KG1 (cell line): ENCODE results near the gene STAC2.
"Not testable (repeated sequence)": the region's sequence is repeated elsewhere in the genome, so short reads cannot be mapped to it uniquely, and the experiment has no call there.

Source experiments
- DNase-seq: peaks from one replicate; lab custom pipeline; 2025; lab: John Stamatoyannopoulos, UW

The STAC2 gene, protein sequence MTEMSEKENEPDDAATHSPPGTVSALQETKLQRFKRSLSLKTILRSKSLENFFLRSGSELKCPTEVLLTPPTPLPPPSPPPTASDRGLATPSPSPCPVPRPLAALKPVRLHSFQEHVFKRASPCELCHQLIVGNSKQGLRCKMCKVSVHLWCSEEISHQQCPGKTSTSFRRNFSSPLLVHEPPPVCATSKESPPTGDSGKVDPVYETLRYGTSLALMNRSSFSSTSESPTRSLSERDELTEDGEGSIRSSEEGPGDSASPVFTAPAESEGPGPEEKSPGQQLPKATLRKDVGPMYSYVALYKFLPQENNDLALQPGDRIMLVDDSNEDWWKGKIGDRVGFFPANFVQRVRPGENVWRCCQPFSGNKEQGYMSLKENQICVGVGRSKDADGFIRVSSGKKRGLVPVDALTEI

DNA sequence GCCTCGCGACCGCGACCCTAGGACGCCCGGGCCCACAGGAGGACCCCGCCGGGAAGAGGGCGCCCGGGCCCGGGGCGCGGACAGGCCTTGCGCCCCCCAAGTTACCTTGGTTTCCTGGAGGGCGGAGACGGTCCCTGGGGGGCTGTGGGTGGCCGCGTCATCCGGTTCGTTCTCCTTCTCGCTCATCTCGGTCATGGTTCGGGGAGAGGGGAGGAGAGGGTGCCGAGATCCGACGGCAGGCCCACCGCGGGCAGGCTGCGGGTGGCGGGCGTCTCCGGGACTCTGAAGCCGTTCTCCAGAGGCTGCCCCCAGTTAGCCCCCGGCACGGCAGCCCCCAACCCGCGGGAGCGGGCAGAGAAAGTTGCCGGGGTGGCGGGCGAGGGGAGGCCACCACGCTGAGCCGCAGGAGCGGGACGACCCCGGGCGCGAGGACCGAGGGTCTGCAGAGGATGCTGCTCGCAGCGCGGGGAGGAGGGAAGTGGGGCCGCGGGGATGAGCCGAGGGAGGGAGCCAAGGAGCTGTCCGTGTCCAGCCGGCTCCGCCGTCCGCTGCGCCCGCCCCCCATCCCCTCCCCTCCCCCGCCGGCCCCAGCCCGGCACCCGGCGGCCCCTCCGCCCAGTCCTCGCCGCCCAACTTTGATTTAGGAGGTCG is at the start of gene STAC2:
Gene STAC2 (minus strand): TSS at position 638 of the 651 bp plus-strand sequence. CDS start 443 bp downstream, at position 195.
- DNase-seq = no peak

DNA sequence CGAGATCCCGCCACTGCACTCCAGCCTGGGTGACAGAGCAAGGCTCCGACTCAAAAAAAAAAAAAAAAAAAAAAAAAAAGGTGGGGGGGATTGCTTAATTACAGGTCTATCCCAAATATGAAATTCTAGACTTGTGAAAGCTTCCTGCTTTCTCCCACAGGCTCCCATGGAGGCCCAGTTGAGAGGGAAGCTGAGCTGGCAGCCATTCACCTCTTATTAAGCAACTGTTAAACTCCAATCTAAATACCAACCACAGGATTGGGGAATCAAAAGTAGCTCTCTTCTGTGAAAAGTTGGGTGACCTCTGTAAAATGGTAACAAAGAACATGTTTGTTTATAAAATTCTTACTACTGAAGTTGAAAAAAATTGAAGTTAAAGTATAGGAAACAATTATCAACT is 45.8 kb upstream of the STAC2 start:
- no peak for DNase-seq

DNA sequence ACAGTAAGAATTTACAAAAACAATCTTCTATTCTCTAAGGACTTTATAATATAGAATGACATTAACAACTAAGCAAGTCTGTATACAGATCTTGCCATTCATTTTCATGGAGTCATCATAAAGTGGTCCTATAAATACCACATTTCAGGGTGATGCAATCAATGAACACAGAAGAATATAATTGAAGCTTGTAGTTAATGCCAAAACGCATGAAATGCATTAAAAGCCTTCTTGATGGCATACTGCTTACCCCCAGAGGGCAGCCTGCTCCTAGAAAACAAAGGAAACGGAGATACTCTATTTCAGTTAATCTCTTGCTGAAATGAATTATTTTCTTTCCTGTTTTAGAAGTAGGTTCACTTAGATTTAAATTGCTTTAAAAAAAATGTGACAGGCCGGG is 45.2 kb upstream of the STAC2 start:
- DNase-seq = no peak

DNA sequence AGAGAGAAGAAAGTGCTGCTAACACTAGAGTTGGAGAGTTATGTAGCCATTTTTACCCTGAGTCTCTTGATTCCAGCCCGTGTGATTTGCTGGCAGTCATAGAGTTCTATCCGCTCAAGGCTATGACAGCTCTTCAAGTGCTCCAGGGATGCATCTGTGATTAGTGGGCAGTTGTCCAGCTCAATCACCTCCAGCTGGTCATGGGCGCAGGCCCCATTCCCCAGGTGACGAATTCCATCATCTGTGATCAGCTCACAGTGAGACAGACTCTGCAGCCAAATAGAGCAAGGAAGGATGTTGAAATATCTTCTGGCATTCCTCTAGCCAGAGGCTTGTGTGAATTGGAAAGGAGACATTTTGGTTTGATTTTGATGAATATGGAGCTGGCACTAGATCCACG is 38.4 kb upstream of the STAC2 start:
- no peak for DNase-seq

DNA sequence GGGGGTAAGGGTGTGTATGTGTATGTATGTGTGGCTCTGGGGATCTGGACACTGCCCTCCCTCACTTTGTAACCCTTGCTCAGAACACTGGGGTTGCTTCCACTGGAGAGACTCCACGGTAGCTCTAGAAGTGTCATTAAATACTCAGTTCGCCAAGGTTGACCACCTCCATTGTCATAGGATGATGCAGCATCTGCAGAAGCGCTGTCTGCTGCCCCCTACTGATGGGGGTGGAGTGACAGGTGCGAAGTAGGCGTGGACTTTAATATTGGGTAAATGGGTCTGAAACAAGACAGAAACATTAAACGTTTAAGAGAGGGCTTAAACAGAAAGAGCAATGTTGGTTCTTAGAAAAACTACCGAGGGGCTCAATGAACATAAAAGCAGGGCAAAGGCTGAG is 35.5 kb upstream of the STAC2 start:
- no peak for DNase-seq

DNA sequence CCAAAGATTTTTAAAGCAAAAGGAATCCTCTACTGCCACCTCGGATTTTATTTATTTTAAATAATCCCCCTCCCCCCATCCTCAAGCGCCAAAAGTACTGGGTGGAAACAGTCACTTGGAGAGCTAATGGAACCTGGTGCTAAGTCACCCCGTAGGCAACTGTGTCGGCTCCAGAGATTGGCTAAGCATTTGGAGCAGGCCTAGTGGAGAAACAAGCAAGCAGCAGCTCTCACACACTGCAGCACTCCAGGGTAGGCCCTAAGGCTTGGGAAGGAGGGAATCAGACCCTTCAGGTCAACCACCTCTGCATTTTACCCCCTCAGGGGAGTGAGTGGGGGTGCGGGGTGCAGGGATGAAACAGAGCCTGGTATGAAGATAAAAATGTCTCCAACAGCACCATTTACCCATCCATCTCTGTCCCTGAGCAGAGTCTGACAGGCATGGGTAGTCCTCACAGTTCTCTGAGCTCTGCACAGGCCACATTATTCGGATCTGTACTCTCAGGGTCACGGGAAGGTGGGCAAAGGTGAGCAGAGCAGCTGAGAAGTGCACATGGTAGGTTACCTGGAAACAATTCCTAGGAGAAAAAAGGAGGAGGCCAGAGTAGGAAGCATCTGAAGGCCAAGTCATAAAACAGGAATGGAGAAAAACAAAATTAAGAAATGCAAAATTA is 27.2 kb upstream of the STAC2 start:
- no peak for DNase-seq

DNA sequence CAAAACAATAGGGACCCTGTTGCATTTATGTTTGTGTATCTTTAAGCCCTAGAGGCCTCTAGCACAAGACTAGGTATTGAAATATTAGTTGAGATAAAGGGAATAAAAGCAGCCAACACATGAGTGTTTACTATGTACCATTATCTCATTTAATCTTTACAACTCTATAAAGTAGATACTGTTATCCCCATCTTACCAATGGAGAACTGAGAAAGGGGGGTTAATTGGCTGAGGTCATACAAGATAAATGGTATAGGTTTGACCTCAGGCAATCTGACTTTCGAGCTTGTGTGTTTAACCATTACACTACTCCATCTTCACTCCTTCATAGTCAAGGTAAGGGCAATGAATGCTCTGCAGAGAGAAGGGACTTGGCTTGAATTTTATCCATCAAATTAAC is 26.3 kb upstream of the STAC2 start:
- DNase-seq = no peak

DNA sequence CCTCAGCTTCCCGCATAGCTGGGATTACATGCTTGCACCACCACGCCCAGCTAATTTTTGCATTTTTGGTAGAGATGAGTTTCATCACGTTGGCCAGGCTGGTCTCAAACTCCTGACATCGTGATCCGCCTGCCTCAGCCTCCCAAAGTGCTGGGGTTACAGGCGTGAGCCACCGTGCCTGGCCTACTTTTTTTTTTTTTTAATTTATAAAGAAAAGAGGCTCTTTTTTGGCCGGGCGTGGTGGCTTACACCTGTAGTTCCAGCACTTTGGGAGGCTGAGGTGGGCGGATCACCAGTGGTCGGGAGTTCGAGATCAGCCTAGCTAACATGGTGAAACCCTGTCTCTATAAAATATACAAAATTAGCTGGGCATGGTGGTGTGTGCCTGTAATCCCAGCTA is 24.3 kb upstream of the STAC2 start:
- DNase-seq = not testable (repeated sequence)

DNA sequence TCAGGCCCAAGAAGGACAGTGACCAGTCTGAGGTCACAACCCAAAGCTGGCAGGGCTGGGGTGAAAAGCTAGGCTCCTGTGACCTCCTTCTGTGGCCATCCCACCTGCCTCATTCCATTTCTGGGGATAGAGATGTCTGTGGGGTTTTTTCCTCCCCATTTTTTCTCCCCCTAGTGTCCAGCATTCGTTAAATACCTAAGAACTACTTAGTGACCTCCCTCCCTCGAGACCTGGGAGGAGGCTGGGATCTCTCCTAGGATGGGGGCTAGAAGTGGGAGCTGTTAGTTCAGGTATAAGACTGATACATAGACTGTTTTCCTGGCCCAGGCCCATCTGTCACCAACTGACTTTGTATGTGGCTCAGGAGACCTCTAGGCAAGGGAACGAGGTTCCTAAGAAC is 20.5 kb upstream of the STAC2 start:
- DNase-seq = no peak

DNA sequence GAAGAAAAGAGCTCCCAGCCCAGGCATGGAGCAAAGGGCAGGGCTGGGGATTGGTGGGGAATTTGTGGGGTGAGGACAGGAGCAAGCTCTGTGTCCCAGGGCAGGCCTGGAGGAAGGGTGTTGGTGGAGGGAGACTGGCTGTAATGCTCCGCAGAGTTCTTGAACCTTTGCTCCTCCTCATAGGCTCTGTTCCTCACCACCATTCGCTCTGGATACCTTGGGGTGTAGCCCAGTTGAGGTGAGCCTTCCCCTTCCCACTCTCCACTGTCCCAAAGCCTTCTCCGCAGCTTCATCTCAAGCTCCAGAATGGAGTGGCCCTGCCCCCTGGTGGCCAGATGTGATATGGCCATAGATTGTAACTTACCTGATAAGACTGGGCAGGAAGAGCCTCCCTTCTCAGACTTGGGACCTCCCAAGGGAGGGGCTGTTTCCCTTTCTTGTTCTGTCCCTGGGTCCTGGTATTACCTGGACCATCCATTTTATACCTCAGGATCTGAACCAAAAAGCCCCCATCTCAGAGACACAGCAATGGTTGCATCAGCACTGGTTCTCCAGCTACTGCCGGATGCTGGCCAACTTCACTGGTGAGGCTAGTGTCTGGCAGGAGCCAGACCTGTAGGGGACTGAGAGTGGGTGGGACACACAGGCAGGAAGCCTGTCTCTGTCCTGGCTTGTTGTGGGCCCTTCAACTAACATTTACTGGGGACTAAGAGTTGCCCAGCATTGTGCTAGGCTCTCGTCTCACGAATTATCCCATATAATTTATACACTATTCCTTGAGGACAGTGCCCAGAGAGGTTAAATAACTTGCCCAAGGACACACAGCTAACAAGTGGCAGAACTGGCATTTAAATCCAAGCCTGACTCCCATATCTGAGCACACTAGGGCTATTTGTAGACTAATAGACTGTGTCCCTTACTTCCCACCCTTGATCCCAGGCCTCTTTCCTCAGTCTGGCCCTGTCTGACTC is 19.1 kb upstream of the STAC2 start:
- DNase-seq = peak; percentile 71

DNA sequence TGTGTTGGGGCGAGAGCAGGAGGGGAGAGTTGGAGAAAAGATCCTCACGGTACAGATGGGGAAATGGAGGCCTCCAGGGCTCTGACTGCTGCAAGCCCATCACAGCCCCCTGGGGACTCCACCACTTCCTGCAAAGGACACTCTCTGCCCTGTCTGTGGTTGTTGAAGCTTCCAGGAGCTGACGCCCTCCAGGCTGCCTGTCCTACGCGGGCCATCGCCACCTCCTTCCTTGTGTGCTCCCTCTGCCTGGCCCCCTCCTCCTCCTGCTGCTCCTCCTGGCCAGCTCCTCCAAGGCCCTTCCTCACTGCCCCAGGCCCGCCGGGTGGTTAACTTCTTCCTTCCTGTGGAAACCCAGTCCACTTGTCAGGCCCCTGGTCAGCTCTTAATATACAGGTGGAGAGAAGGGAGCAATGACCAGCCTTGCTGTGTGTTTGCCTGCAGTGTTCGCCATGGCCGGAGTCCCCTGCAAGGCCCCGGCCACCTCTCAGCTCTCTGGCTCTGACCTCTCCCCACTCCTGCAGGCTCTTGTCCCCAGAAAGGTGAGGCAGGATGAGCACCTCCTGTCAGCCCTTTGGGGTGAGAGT is 18.4 kb upstream of the STAC2 start:
- no peak for DNase-seq

DNA sequence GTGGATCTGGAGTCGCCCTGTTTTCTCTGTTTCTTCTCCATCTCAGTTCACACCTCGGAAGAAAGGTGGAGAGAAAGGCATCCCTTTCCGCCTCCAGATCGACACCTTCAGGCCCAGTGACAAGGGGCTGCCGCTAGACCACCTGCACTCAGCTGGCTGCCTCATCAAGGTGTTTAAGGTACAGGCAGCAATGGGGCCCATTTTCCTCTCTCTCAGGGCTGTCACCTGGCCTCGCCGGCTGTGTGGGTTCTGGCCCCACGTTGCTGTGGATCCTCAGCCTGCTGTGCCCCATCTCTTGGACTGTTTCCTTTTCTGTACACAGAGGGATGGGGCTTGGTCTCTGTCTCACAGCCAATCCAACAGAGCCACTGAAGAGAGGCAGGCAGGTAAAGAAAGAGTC is 17.4 kb upstream of the STAC2 start:
- no peak for DNase-seq

DNA sequence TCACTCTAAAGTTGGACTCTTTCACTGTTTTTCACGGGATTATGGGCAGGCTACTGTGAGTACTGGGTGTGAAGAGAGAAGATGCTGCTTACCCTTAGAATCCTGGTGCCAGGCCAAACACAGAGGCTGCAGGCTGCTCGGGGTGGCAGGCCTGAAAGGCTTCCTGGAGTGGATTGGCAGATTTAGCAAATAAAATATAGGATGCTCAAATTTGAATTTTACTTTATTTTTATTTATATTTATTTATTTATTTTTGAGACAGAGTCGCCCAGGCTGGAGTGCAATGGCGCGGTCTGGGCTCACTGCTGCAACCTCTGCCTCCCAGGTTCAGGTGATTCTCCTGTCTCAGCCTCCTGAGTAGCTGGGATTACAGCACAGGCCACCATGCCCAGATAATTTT is 14.9 kb upstream of the STAC2 start:
- DNase-seq = no peak

DNA sequence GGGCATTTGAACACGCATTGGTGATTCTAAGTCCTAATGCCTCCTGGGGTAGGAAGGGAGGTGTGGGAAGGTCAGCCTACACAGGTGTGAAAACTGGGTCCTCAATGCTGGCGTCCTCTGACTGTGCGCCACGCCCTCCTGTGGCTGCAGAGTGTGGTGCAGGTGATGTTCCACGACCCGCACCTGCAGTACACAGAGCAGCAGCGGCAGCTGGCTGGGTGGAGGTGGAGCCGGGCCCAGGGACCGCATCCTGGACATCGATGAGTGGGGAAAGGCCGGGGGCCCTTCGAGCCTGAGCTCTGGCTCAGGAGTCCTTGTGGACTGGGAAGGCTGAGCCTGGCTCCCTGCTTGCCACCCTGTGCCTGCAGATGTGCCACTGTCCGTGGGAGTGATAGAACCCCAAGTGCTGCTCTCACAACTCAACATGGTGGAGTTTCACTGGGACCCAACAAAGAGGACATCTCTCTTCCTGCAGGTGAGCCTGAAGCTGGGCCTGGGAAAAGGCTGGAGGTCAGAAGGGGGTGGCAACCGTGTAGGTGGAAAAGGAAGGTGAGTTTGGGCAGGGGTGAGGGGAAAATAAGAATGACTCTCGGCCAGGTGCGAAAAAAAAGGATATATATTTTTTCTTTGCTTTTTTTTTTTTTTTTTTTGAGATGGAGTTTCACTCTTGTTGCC is 14.0 kb upstream of the STAC2 start:
- DNase-seq = no peak

DNA sequence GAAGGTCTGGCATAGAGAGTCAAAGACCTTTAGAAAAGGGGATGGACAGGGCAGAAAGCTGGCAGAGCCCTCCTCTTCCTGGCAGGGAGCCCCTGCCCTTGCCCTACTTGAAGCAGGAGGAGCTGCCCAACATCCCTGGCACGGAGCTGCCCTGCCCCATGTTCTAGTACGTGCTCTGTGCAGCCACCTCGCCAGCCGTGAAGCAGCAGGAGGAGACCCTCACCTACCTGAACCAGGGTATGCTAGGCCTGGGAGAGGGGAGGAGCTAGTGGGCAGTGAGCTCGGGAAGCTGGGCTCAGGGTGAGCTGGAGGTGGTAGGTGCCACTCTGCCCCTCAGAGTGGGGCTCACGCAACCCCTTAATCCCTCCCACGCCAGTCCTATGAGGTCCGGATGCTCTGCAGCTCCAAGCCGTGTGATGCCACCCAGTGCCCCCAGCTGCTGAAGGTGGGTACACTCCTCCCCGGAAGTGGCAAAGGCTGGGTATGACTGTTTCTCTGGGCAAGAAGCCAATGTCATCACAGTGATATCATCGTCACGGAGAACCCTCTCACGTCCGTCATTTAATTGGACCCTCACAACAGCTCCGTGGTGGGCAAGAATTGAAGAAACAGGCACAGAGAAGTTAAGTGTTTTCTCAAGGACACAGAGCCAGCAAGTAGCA is 12.7 kb upstream of the STAC2 start:
- DNase-seq = no peak

DNA sequence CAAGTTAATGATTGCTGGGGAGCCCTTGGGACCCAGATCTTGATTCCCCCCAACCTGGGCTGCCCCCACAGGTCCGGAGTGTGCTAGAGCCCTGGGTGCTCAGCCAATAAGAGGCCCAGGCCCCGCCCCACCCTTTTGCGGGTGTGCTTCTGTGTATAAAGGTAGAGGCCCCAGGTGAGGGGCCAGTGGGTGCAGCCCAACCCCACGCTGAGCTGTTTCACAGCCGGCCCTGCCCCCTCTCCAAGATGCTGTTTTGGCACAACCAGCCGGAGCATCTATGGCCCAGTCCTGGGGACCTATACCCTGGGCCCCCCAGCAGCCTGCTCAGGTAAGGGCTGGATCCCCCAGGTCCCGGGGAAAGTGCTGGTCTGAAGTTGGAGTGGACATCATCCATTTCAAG is 11.8 kb upstream of the STAC2 start:
- DNase-seq = no peak

DNA sequence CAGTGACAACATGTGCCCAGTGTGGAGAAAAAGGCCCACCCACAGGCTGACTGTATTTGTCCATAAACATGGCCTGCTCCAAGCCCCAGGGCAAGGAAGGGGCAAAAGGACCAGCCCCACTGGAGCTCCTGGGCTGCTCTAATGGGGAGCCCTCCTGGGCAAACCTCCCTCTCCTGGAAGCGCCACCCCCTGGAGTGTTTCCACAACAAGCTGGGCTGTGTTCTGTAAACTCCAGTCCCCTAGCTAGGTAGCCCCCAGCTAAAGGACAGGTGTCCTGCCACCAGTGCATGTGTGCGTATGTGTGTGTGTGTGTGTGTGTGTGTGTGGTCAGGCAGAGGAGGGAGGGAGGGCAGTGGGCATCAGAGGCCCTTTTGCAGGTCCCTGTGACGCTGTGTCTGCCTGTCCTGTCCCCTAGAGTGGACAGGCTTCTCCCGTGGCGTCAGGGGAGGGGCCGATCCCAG is 11.3 kb upstream of the STAC2 start:
- DNase-seq = no peak

DNA sequence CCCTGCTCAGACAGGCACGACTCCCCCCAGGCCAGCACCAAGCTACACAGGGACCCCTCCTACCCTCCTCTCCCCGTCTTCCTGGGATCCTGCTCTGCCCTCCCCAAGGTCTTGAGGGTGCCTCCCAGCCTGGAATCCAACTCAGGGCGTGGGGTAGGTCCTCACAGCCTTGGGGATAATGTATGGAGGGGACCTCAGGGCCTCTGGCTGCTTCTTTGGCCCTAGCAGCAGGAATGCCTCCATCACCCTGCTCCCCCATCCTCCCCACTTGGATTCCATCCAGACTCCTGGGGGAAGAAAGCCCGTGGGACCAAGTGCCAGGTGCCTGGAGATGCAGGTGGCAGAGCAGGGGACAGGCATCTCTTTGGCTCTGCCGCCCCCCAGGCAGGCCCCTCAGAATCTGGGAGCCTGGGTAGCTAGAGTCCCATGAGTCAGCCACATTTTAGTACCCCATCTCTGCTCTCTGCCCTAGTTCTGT is 10.7 kb upstream of the STAC2 start:
- DNase-seq = no peak

DNA sequence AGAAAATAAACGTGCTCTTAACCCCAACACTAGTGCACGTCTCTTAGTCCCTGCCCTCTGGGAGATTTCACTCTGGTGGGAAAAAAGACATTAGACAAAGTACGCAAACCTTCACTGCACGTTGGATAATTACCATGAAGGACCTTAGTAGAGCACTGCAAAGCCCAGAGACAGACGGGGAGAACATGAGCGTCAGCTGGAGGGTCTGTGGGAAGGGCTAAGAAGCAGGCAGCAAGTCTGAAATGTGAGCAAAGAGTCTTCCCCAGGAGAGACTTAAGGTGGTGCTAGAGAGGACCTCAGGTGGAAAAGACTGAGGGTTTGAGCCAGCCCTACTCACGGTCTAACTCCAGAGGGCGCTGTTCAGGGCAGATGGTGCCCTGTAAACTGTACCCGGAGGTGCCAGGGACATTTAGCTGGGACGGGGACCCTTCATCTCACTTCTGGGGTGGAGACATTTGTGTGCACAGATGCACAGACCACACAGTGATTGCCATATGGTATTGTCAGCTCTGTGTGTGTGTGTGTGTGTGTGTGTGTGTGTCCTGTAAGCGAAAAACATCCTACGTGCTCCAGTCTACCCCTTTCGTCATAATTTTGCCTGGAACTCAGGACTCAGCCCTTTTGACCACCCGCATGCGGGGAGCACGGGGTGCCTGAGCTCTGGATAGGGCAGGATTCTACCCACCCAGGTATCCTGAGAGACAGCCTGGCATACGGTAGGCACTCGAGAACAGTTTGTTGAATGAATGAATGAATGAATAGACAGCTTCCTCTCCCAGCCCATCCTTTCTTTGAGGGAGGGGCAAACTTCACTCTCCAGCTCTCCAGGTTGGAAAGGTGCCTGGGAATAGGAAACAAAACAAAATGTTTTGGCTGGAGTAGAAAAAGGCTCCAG is 10.1 kb upstream of the STAC2 start:
- peak; percentile 65 for DNase-seq
